A673 (cell line): ENCODE measurements around the gene UMAD1. TPM values are rescaled to one million over a fixed set of nuclear protein-coding genes. Genes with fewer than 3 reads are reported as not detected.
A peak's percentile ranks its signal among the peaks of the same experiment; 100 is the strongest.

Experiments used
- BruUV-seq: library from RNA; stranded (reverse); fragments of 400-500 nt; replicated peaks from 2 replicates; lab custom pipeline; 2021; lab: Mats Ljungman, UMichigan
- CTCF ChIA-PET: fragments of 300-600 bp; sonication (Branson Sonifier 250); formaldehyde crosslinking; loops from one replicate; lab custom pipeline; 2022; ENCODE audit warnings: antibody characterized with exemption; lab: Charles Lee
- POLR2A ChIA-PET: fragments of 300-600 bp; sonication (Branson Sonifier 250); formaldehyde crosslinking; loops from one replicate; lab custom pipeline; 2022; ENCODE audit warnings: antibody characterized with exemption; ENCODE audit not compliant: low non-redundant PET; lab: Charles Lee
- DNase-seq: peaks from one replicate; pipeline ENCODE4 v3.0.0-alpha.2; 2015; ENCODE audit warnings: low spot score
- H3K27ac ChIP-seq: fragments of 200-600 bp; sonication (generic); 2 replicates; pipeline ENCODE4 v1.5.1; 2016; ENCODE audit warnings: mixed run types, low read depth, mild to moderate bottlenecking, mixed read lengths, antibody characterized with exemption, low read length; ENCODE audit not compliant: poor library complexity, severe bottlenecking
- H3K27me3 ChIP-seq: fragments of 200-600 bp; sonication (generic); replicated peaks from 2 replicates; pipeline ENCODE4 v1.6.1; 2017; ENCODE audit warnings: mixed run types, low read depth, mild to moderate bottlenecking, mixed read lengths, antibody characterized with exemption, low read length; ENCODE audit not compliant: insufficient read depth, poor library complexity
- H3K36me3 ChIP-seq: fragments of 200-600 bp; sonication (generic); 2 replicates; pipeline ENCODE4 v1.6.1; 2016; ENCODE audit warnings: mixed run types, mild to moderate bottlenecking, mixed read lengths, antibody characterized with exemption, low read length; ENCODE audit not compliant: insufficient read depth, poor library complexity, severe bottlenecking
- H3K4me1 ChIP-seq: fragments of 200-600 bp; sonication (generic); 2 replicates; pipeline ENCODE4 v1.6.1; 2017; ENCODE audit warnings: mixed run types, mild to moderate bottlenecking, mixed read lengths, antibody characterized with exemption, low read length; ENCODE audit not compliant: insufficient read depth, poor library complexity, severe bottlenecking
- H3K4me3 ChIP-seq: fragments of 200-600 bp; sonication (generic); 2 replicates; pipeline ENCODE4 v1.5.1; 2016; ENCODE audit warnings: low read depth, mixed run types, mild to moderate bottlenecking, mixed read lengths, low read length; ENCODE audit not compliant: poor library complexity, severe bottlenecking
- H3K9me3 ChIP-seq: fragments of 200-600 bp; sonication (generic); 2 replicates; pipeline ENCODE4 v1.6.1; 2016; ENCODE audit warnings: mixed run types, low read depth, mild to moderate bottlenecking, mixed read lengths, antibody characterized with exemption, low read length; ENCODE audit not compliant: poor library complexity, severe bottlenecking
- CTCF ChIP-seq: fragments of 300-800, 200-600 bp; sonication (generic); conservative IDR thresholded peaks from 2 replicates; pipeline ENCODE4 v1.5.1; 2017; ENCODE audit warnings: low read depth, mild to moderate bottlenecking, antibody characterized with exemption, low read length, moderate library complexity, mixed read lengths
- EZH2 ChIP-seq: fragments of 200-600 bp; sonication (generic); IDR thresholded peaks from 2 replicates; pipeline ENCODE4 v1.6.1; 2017; ENCODE audit warnings: borderline replicate concordance, low read depth, mild to moderate bottlenecking, mixed read lengths, antibody characterized with exemption, low read length; ENCODE audit not compliant: poor library complexity, severe bottlenecking
- intact Hi-C: fragments of 100-400 bp; cut with micrococcal nuclease; formaldehyde crosslinking; loops from one replicate; pipeline ENCODE4 v1.10.0; 2022; ENCODE audit not compliant: unreplicated experiment
- total RNA-seq: library from RNA; stranded (reverse); gene quantifications from 2 replicates; pipeline ENCODE4 v1.2.3, GENCODE V29; 2021

Gene UMAD1
- total RNA-seq, 1 experiment from 2014 or later = 13.5 TPM

DNA sequence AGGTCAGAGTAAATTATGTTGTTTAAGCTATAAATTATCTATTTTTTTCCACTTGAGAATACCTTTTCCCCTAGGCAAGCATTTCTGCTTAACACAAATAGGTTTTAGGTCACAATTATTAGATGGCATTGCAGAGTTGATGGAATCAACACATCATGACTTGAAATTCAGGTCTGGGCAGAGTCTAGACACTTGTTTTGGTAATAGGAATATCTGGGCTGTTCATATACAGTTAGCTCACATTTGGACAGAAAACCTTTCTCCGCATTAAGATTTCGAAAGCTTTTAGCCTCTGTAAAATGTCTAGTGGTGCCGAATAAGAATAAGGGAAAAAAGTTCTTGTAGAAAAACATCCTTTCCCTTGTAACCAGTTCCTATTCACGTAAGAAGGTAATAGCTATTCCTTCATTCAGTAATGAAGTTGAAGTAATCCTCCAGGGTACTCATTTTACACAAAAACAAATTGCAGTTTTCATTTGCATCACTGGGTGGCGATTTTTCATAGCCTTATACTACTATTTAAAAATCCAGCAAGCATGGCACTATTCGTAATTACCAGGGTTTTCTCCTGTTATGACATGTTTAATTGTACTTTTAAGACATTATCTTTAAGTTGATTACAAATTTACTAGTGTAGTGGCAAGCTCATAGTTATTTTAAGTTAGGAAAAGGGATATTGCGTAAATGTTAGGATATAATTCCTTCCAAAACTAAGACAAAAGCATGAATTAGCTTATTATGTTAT lies 40.8 kb downstream of the UMAD1 start:
- DNase-seq = peak; percentile 81
- POLR2A ChIA-PET = no interaction called here
- CTCF ChIA-PET = interaction anchor here (0.6 to 1.5 kb wide), 6 partner anchors 79 to 536 kb away, joined by 3 to 10 read pairs (median 5); no protein-coding TSS in a partner anchor
- Histone ChIP-seq H3K27me3 (no peaks in the 10 kb centered on the region), H3K4me3 (no peak overlapping the region), H3K4me1 (no peaks in the 10 kb centered on the region), H3K36me3 (no peaks in the 10 kb centered on the region), H3K9me3 (no peaks in the 10 kb centered on the region), H3K27ac (no peak overlapping the region)
- no peak for TF ChIP-seq EZH2
- peak; percentile 73 for TF ChIP-seq CTCF
- intact Hi-C loops = loop anchor here (1.0 to 10.0 kb wide), 4 partner anchors 80 to 616 kb away; partner anchors contain the start of gene GLCCI1
- no TSS peak for BruUV-seq

DNA sequence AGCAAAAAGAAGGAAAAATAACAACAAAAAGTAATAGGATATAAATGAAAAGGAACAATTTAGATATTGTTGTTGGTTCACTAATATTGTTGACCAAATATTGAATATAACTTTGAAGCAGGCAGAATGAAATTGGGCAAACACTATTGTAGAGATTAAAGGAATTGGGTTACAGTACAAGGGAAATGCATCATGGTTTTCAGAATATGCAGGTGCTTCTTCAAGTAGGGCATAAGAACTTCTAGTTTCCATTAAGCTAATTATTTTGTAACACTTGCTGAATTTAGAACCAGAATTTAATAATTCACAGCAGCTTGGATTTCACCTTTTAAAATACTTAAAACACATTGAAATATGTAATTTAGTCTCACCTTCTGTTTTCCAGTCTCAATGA lies 41.4 kb downstream of the UMAD1 start:
- DNase-seq = no peak
- POLR2A ChIA-PET = no interaction called here
- TF ChIP-seq CTCF = no peak
- TF ChIP-seq EZH2 = no peak
- Histone ChIP-seq H3K27me3 (no peaks in the 10 kb centered on the region), H3K9me3 (no peaks in the 10 kb centered on the region), H3K27ac (no peak overlapping the region), H3K36me3 (no peaks in the 10 kb centered on the region), H3K4me1 (no peaks in the 10 kb centered on the region), H3K4me3 (no peak overlapping the region)
- no TSS peak for BruUV-seq
- intact Hi-C loops = loop anchor here (1.0 to 10.0 kb wide), 5 partner anchors 79 to 615 kb away; partner anchors contain the start of gene GLCCI1
- CTCF ChIA-PET = interaction anchor here (0.6 to 1.5 kb wide), 6 partner anchors 79 to 535 kb away, joined by 3 to 10 read pairs (median 5); no protein-coding TSS in a partner anchor

- ChIA-PET CTCF (no interaction called here), POLR2A (no interaction called here)
- H3K4me1 ChIP-seq = no peaks in the 10 kb centered on the region
- H3K27ac ChIP-seq = no peak overlapping the region
- no TSS peak for BruUV-seq
- no peak for DNase-seq
- H3K4me3 ChIP-seq = no peak overlapping the region
- no peaks in the 10 kb centered on the region for H3K36me3 ChIP-seq
- no peaks in the 10 kb centered on the region for H3K27me3 ChIP-seq
- TF ChIP-seq EZH2 (no peak), CTCF (no peak)
- no peaks in the 10 kb centered on the region for H3K9me3 ChIP-seq
- intact Hi-C loops = loop anchor here (2.0 to 10.0 kb wide), 4 partner anchors 282 to 614 kb away; partner anchors contain the start of gene GLCCI1
Measured at GRCh38 chr7:7682861-7683260, 42.3 kb downstream of the UMAD1 start.
